ENCODE measurements around the gene TMEM244. TPM values are rescaled to one million over a fixed set of nuclear protein-coding genes. Genes with fewer than 3 reads are reported as not detected.

The TMEM244 gene
- total and polyA plus RNA-seq, 9 of the 15 experiments (the other 6 are each of a cell fraction or from before 2014, with no cell fraction given) = not detected

DNA sequence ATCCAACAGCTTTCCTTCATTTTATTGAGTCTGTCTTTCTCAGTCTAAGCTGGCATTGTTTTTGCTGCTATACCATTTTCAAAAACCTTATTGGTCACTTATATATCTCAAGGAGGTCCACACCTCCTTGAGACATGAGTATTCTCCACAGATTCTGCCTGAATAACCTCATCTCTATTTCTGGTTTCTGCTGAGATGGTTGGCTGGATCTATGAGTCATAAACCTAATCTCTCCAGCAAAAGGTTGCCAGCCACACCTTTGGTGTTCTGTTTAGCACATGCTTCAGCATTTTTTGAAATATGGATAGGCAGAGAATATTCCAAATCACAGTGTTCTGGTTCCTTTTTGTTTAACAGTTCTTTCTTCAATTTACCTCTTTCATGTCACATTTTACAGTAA, 40.8 kb upstream of the TMEM244 start:
- H3K4me3 ChIP-seq = no peak overlapping the region
- H4K20me1 ChIP-seq (replicated peaks; ENCODE audit: control insufficient read depth, insufficient read depth, low read length) = no peaks in the 10 kb centered on the region
- no peaks in the 10 kb centered on the region for H3K9me3 ChIP-seq (replicated peaks; ENCODE audit: control insufficient read depth, insufficient read depth, low read depth, low read length)
- peak; percentile 38; the same call in 1 of the 3 replicates for ATAC-seq
- H3K27me3 ChIP-seq (ENCODE audit: control insufficient read depth in 2 of 2, insufficient read depth in 2 of 2, low read length in 2 of 2) = no peaks in the 10 kb centered on the region; a peak in 1 of 5 replicates
- peak in 2 of 4 experiments; percentile 10 to 40 for DNase-seq (ENCODE audit: extremely low read depth in 1 of 4, low spot score in 3 of 4)
- BruUV-seq (replicated peaks) = no TSS peak
- no peak overlapping the region for H3K27ac ChIP-seq (ENCODE audit: extremely low read depth, low read depth, low read length)
- ChIA-PET POLR2A (interaction anchor here (0.6 to 1.2 kb wide), 2 partner anchors 20 to 295 kb away, joined by 3 read pairs; no protein-coding TSS in a partner anchor), CTCF (ENCODE audit: low intra/inter-chr PET ratio) (no interaction called here)
- intact Hi-C loops (cut with micrococcal nuclease) = no loop called here
- no peak for FAIRE-seq
- H3K36me3 ChIP-seq (ENCODE audit: control insufficient read depth, insufficient read depth, low read length) = no peaks in the 10 kb centered on the region
- H3K9me1 ChIP-seq (ENCODE audit: control insufficient read depth, insufficient read depth, low read length) = no peaks in the 10 kb centered on the region
- H3K79me2 ChIP-seq (ENCODE audit: control insufficient read depth, insufficient read depth, low read length) = no peaks in the 10 kb centered on the region
- in situ Hi-C loops (cut with MboI) = no loop called here
- H2AFZ ChIP-seq (ENCODE audit: low read depth, low read length) = no peak overlapping the region
- no peak overlapping the region for H3K9ac ChIP-seq (ENCODE audit: insufficient read depth in 1 of 2, low read depth in 2 of 2, low read length in 2 of 2)
- H3K4me2 ChIP-seq (ENCODE audit: insufficient read depth, low read length) = no peak overlapping the region
- H3K4me1 ChIP-seq (replicated peaks in 1 of 2; ENCODE audit: control insufficient read depth in 2 of 2, insufficient read depth in 2 of 2, low read length in 2 of 2) = no peaks in the 10 kb centered on the region; a peak in 1 of 5 replicates
- TF ChIP-seq, protein P1, sequence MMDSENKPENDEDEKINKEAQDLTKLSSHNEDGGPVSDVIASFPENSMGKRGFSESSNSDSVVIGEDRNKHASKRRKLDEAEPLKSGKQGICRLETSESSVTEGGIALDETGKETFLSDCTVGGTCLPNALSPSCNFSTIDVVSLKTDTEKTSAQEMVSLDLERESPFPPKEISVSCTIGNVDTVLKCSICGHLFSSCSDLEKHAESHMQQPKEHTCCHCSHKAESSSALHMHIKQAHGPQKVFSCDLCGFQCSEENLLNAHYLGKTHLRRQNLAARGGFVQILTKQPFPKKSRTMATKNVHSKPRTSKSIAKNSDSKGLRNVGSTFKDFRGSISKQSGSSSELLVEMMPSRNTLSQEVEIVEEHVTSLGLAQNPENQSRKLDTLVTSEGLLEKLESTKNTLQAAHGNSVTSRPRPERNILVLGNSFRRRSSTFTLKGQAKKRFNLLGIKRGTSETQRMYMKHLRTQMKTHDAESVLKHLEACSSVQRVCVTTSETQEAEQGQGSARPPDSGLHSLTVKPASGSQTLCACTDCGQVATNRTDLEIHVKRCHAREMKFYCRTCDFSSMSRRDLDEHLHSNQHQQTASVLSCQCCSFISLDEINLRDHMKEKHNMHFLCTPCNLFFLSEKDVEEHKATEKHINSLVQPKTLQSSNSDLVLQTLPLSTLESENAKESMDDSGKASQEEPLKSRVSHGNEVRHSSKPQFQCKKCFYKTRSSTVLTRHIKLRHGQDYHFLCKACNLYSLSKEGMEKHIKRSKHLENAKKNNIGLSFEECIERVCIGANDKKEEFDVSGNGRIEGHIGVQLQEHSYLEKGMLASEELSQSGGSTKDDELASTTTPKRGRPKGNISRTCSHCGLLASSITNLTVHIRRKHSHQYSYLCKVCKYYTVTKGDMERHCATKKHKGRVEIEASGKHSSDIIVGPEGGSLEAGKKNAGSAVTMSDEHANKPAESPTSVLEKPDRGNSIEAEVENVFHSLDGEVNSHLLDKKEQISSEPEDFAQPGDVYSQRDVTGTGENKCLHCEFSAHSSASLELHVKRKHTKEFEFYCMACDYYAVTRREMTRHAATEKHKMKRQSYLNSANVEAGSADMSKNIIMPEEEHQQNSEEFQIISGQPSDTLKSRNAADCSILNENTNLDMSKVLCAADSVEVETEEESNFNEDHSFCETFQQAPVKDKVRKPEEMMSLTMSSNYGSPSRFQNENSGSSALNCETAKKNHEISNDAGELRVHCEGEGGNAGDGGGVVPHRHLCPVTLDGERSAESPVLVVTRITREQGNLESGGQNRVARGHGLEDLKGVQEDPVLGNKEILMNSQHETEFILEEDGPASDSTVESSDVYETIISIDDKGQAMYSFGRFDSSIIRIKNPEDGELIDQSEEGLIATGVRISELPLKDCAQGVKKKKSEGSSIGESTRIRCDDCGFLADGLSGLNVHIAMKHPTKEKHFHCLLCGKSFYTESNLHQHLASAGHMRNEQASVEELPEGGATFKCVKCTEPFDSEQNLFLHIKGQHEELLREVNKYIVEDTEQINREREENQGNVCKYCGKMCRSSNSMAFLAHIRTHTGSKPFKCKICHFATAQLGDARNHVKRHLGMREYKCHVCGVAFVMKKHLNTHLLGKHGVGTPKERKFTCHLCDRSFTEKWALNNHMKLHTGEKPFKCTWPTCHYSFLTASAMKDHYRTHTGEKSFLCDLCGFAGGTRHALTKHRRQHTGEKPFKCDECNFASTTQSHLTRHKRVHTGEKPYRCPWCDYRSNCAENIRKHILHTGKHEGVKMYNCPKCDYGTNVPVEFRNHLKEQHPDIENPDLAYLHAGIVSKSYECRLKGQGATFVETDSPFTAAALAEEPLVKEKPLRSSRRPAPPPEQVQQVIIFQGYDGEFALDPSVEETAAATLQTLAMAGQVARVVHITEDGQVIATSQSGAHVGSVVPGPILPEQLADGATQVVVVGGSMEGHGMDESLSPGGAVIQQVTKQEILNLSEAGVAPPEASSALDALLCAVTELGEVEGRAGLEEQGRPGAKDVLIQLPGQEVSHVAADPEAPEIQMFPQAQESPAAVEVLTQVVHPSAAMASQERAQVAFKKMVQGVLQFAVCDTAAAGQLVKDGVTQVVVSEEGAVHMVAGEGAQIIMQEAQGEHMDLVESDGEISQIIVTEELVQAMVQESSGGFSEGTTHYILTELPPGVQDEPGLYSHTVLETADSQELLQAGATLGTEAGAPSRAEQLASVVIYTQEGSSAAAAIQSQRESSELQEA (IDR thresholded peaks at IDR 0.05; ENCODE audit: low read depth) = no peak
- TF ChIP-seq RFX7 (CRISPR knock-in tag; IDR thresholded peaks at IDR 0.05) = no peak
- peak; percentile 77 for TF ChIP-seq FOSL1 (tag; conservative IDR thresholded peaks at IDR 0.05)
- no peak for TF ChIP-seq ZNF253 (CRISPR knock-in tag; conservative IDR thresholded peaks at IDR 0.05)
- TF ChIP-seq, protein P2, sequence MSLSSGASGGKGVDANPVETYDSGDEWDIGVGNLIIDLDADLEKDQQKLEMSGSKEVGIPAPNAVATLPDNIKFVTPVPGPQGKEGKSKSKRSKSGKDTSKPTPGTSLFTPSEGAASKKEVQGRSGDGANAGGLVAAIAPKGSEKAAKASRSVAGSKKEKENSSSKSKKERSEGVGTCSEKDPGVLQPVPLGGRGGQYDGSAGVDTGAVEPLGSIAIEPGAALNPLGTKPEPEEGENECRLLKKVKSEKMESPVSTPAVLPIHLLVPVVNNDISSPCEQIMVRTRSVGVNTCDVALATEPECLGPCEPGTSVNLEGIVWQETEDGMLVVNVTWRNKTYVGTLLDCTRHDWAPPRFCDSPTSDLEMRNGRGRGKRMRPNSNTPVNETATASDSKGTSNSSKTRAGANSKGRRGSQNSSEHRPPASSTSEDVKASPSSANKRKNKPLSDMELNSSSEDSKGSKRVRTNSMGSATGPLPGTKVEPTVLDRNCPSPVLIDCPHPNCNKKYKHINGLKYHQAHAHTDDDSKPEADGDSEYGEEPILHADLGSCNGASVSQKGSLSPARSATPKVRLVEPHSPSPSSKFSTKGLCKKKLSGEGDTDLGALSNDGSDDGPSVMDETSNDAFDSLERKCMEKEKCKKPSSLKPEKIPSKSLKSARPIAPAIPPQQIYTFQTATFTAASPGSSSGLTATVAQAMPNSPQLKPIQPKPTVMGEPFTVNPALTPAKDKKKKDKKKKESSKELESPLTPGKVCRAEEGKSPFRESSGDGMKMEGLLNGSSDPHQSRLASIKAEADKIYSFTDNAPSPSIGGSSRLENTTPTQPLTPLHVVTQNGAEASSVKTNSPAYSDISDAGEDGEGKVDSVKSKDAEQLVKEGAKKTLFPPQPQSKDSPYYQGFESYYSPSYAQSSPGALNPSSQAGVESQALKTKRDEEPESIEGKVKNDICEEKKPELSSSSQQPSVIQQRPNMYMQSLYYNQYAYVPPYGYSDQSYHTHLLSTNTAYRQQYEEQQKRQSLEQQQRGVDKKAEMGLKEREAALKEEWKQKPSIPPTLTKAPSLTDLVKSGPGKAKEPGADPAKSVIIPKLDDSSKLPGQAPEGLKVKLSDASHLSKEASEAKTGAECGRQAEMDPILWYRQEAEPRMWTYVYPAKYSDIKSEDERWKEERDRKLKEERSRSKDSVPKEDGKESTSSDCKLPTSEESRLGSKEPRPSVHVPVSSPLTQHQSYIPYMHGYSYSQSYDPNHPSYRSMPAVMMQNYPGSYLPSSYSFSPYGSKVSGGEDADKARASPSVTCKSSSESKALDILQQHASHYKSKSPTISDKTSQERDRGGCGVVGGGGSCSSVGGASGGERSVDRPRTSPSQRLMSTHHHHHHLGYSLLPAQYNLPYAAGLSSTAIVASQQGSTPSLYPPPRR (CRISPR knock-in tag; IDR thresholded peaks at IDR 0.05; ENCODE audit: borderline replicate concordance) = no peak
- TF ChIP-seq JUND (IDR thresholded peaks at IDR 0.05; ENCODE audit: borderline replicate concordance, low read depth, low read length) = peak; percentile 68; the same call in 1 of the 2 replicates
- peak; percentile 52; the same call in 1 of the 3 replicates for TF ChIP-seq JUND (tag; IDR thresholded peaks at IDR 0.05; ENCODE audit: borderline replicate concordance, low read depth, low read length)
- TF ChIP-seq MCM2 (IDR thresholded peaks at IDR 0.05; ENCODE audit: low read depth) = no peak

All from K562 (cell line).